NCI-H510A (cell line): Measurements from ENCODE around the gene PSG4.
"Not testable (repeated sequence)": the region's sequence is repeated elsewhere in the genome, so short reads cannot be mapped to it uniquely, and the experiment has no call there.

ENCODE experiments used
- DNase-seq: peaks from one replicate; lab custom pipeline; 2025; lab: John Stamatoyannopoulos, UW

PSG4 gene

GRCh38 chr19:43198686-43199419 is 6.6 kb downstream of the PSG4 start:
- DNase-seq: not testable (repeated sequence)

- DNase-seq: not testable (repeated sequence)
Observed at GRCh38 chr19:43197666-43198397, 7.6 kb downstream of the PSG4 start.

GRCh38 chr19:43194397-43194796 is 11.0 kb downstream of the PSG4 start:
- not testable (repeated sequence) for DNase-seq

- DNase-seq: not testable (repeated sequence)
Observed at GRCh38 chr19:43192381-43193155, 12.9 kb downstream of the PSG4 start.

GRCh38 chr19:43188092-43188491 is 17.3 kb downstream of the PSG4 start:
- DNase-seq: not testable (repeated sequence)

- not testable (repeated sequence) for DNase-seq
Observed at GRCh38 chr19:43186311-43186935, 19.0 kb downstream of the PSG4 start, which contains the start of gene PSG5. PSG5 (minus strand) TSS chr19:43186536; CDS start chr19:43186405, 131 bp downstream.

- DNase-seq: not testable (repeated sequence)
Observed at GRCh38 chr19:43181869-43182771, 23.3 kb downstream of the PSG4 start.

- DNase-seq: not testable (repeated sequence)
Observed at GRCh38 chr19:43179569-43180147, 25.8 kb downstream of the PSG4 start.

GRCh38 chr19:43178577-43178976 is 26.9 kb downstream of the PSG4 start:
- not testable (repeated sequence) for DNase-seq

GRCh38 chr19:43165906-43166305 is 39.5 kb downstream of the PSG4 start:
- not testable (repeated sequence) for DNase-seq

GRCh38 chr19:43163135-43163534 is 42.3 kb downstream of the PSG4 start:
- DNase-seq: not testable (repeated sequence)

- DNase-seq: not testable (repeated sequence)
Observed at GRCh38 chr19:43162261-43162660, 43.2 kb downstream of the PSG4 start.

- no peak for DNase-seq
Observed at GRCh38 chr19:43152214-43152613, 53.2 kb downstream of the PSG4 start.

GRCh38 chr19:43149788-43150187 is 55.6 kb downstream of the PSG4 start:
- not testable (repeated sequence) for DNase-seq

GRCh38 chr19:43148233-43148632 is 57.2 kb downstream of the PSG4 start:
- DNase-seq: no peak
